ENCODE data around the gene TMOD4. TPM values are rescaled to one million over a fixed set of nuclear protein-coding genes. Genes with fewer than 3 reads are reported as not detected.
"Not testable (repeated sequence)": the region's sequence is repeated elsewhere in the genome, so short reads cannot be mapped to it uniquely, and the experiment has no call there.

Gene TMOD4
- polyA plus RNA-seq, 1 donor from 2014 or later: 1.0 TPM

DNA sequence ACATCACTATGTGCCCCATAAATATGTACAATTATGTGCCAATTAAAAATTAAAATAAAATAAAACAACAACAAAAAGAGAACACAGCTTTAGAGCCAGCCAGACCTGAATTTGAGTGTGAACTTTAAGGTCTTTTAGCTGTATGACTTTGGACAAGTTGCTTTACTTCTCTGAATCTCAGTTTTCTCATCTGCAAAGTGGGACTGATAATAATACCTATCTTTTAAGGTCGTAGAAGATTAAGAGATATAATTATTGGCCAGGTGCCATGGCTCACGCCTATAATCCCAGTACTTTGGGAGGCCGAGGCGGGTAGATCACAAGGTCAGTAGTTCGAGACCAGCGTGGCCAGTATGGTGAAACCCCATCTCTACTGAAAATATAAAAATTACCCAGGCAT, 17.5 kb upstream of the TMOD4 start:
- Mint-ChIP-seq H3K4me1 (peaks cover 20 to 41% (median 23%) of the 10 kb centered on the region in 3 donors), H3K36me3 (peaks cover 5% of the 10 kb centered on the region), H3K27ac (peak overlapping the region in 2 of 3 donors; percentile 35 to 78)

DNA sequence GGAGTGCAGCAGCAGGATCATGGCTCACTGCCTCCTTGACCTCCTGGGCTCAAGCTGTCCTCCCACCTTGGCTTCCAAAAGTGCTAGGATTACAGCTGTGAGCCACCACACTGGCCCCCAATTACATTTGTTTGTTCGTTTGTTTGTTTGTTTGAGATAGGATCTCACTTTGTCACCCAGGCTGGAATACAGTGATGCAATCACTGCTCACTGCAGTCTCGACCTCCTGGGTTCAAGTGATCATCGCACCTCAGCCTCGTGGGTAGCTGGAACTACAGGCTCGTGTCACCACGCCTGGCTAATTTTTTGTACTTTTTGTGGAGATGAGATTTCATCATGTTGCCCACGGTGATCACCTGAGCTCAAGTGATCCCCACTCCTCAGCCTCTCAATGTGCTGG, 16.3 kb upstream of the TMOD4 start:
- Mint-ChIP-seq H3K9me3 (no peaks in the 10 kb centered on the region), H3K27ac (peak overlapping the region in 1 of 3 donors; percentile 67), H3K36me3 (peaks cover 5% of the 10 kb centered on the region), H3K4me3 (peak overlapping the region in 1 of 4 donors; percentile 68), H3K27me3 (peaks cover 3% of the 10 kb centered on the region), H3K4me1 (peaks cover 20 to 35% (median 25%) of the 10 kb centered on the region in 3 donors)

More for the DNA sequence above, 17.5 kb upstream of the TMOD4 start:
- Mint-ChIP-seq H3K4me3 (peak overlapping the region in 1 of 4 donors; percentile 65), H3K9me3 (no peaks in the 10 kb centered on the region), H3K27me3 (peaks cover 3% of the 10 kb centered on the region)

- Mint-ChIP-seq H3K27ac (peak within 1 kb of the TSS; percentile 97 to 99 (median 98)), H3K4me3 (peak within 1 kb of the TSS; percentile 98 to 100 (median 100)), H3K27me3 (peaks cover 2% of the 10 kb centered on the region), H3K9me3 (no peaks in the 10 kb centered on the region), H3K36me3 (peaks cover 3% of the 10 kb centered on the region), H3K4me1 (peaks cover 18 to 29% (median 27%) of the 10 kb centered on the region in 3 donors)
Measured at GRCh38 chr1:151189637-151190445, 14.1 kb upstream of the TMOD4 start, which contains the start of gene VPS72. VPS72 (minus strand) TSS chr1:151190197; CDS start chr1:151190121, 76 bp downstream.

DNA sequence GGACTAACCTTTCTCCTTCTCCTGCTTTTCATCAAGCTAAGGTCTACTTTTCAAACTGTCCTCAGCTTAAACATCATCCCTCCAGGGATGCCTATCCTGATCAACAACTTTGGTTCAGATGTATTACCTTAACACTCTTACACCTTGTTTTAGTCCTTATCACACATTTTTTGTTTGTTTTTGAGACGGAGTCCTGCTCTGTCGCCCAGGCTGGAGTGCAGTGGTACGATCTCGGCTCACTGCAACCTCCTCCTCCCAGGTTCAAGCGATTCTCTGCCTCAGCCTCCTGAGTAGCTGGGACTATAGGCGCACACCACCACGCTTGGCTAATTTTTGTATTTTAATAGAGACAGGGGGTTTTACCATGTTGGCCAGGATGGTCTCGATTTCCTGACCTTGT, 12.9 kb upstream of the TMOD4 start:
- Mint-ChIP-seq H3K4me3 (peak overlapping the region; percentile 98 to 100 (median 100)), H3K27ac (peak overlapping the region in 1 of 3 donors; percentile 86), H3K4me1 (peaks cover 18 to 29% (median 27%) of the 10 kb centered on the region in 3 donors)
- not testable (repeated sequence) for H3K36me3 Mint-ChIP-seq, H3K9me3 Mint-ChIP-seq, H3K27me3 Mint-ChIP-seq

DNA sequence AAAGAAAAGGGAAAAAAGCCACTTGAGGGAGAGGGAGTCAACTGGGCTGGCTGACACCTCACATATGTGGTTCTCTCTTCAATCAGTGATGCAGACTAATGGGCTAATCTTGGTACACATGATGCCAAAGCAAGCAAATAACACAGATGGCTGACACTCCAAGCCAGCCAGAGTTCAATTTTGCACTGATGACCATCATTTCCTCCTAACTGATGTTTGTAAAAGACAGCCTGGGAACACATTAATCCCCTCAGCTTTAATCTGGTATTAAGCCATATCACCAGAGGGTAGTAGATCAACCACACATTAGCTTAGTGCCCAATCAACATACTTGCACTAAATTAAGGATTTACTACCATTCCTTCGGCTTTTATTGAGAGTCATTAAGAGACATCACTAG, 11.4 kb upstream of the TMOD4 start:
- Mint-ChIP-seq H3K4me1 (peaks cover 18 to 29% (median 27%) of the 10 kb centered on the region in 3 donors), H3K27me3 (no peaks in the 10 kb centered on the region), H3K9me3 (no peaks in the 10 kb centered on the region), H3K27ac (no peak overlapping the region), H3K4me3 (peak overlapping the region in 1 of 4 donors; percentile 32), H3K36me3 (peaks cover 3% of the 10 kb centered on the region)

DNA sequence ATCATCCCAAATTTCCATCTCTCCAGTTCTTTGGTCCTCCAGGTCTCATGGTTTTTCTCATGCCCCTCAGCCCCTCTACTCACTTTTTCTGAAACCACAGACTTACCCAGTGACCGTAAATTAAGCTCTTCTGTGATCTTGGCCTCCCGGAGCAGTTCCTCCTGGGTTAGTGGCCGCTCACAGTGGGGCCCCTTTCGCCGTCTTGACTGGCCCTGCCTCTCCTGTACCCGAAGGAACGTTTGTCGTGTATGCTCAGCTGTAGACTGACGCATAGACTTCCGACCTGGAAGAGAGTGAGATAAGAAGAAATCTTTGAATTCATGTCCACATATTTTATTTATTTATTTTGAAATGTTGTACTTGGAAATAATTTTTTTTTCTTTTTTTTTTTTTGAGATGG, 8.4 kb upstream of the TMOD4 start:
- H3K27me3 Mint-ChIP-seq: no peaks in the 10 kb centered on the region
- H3K4me1 Mint-ChIP-seq: peaks cover 9 to 20% (median 11%) of the 10 kb centered on the region in 3 donors
- no peaks in the 10 kb centered on the region for H3K9me3 Mint-ChIP-seq
- no peak overlapping the region for H3K27ac Mint-ChIP-seq
- no peak overlapping the region for H3K4me3 Mint-ChIP-seq
- H3K36me3 Mint-ChIP-seq: peaks cover 4% of the 10 kb centered on the region

DNA sequence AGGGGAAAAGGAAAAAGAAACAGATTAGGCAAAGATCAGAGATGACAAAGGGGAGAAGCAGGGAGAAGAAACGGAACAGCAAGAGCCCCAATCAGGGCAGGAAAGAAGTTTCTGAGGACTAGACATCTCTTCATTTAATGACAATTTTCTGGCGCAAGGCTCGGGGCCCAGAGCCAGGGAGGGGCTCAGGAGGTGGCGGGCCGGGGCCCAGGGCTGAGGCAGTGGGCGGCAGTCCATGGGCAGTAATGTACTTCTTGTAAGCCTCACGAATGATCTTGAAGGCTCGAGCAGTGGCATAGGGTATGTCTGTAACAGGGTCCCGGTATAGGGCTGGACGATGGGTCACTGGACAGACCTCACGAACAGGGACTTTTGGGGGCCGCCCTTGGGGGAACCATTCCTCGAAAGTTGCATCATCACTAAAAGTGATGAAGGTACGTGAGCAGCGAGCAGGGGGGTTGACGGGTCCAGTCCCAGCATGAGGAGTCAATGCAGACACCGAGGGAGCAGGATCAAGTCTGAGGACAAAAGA, 799 bp upstream of the TMOD4 start:
- no peaks in the 10 kb centered on the region for H3K27me3 Mint-ChIP-seq
- no peak overlapping the region for H3K27ac Mint-ChIP-seq
- no peak overlapping the region for H3K4me3 Mint-ChIP-seq
- no peaks in the 10 kb centered on the region for H3K4me1 Mint-ChIP-seq
- H3K36me3 Mint-ChIP-seq: peaks cover 4% of the 10 kb centered on the region
- no peaks in the 10 kb centered on the region for H3K9me3 Mint-ChIP-seq

GRCh38 chr1:151175041-151175741, 590 bp downstream of the TMOD4 start:
- Mint-ChIP-seq H3K9me3 (no peaks in the 10 kb centered on the region), H3K27me3 (no peaks in the 10 kb centered on the region), H3K4me1 (no peaks in the 10 kb centered on the region), H3K27ac (peak overlapping the region in 1 of 3 donors; percentile 53), H3K36me3 (no peaks in the 10 kb centered on the region), H3K4me3 (no peak overlapping the region)

DNA sequence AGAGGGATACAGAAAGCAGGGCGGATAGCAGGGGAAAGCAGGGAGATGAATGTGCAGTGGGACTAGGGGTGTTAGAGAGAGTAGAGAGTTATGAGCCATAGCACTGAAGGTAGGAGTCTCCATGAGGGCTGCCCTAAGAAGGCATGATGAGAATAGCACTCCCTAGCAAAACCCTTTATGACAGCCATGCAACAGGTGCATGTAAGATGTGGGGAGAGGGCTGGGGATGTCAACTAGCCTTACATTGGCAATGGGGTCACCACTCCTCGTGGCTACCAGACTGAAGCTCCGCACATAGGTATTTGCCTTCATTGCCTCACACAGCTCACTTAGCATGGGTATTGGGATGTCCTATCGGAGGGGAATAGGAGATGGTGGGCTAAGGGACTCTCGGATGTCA, 4.6 kb downstream of the TMOD4 start:
- H3K9me3 Mint-ChIP-seq: no peaks in the 10 kb centered on the region
- peaks cover 0 to 10% (median 5%) of the 10 kb centered on the region in 3 donors for H3K4me1 Mint-ChIP-seq
- H3K27me3 Mint-ChIP-seq: no peaks in the 10 kb centered on the region
- H3K36me3 Mint-ChIP-seq: peaks cover 2% of the 10 kb centered on the region
- H3K4me3 Mint-ChIP-seq: peak overlapping the region in 1 of 4 donors; percentile 2
- H3K27ac Mint-ChIP-seq: peak overlapping the region in 1 of 3 donors; percentile 58

DNA sequence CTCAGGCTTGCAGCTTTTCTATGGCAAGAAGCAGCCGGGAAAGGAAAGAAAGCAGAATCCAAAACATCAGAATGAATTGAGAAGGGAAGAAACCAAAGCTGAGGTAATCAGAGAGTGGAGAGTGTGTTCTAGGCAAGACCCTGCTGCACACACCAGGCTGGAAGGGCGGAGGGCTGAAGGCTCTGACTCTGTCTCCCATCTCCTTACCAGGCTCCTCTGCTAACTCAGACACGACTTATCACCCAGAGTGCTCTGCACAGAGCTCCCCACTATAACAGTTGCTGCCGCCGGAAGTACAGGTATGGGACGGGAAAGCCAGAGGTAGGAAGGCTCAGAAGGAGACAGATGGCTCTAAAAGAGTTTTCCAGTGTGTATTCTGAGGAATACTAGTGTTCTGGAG, 8.7 kb downstream of the TMOD4 start:
- H3K4me3 Mint-ChIP-seq: peak overlapping the region; percentile 95 to 99 (median 96)
- peaks cover 0 to 2% (median 0%) of the 10 kb centered on the region in 3 donors for H3K9me3 Mint-ChIP-seq
- H3K4me1 Mint-ChIP-seq: peaks cover 18 to 21% (median 20%) of the 10 kb centered on the region in 3 donors
- H3K27ac Mint-ChIP-seq: peak overlapping the region in 2 of 3 donors; percentile 84 to 97
- peaks cover 1% of the 10 kb centered on the region for H3K27me3 Mint-ChIP-seq
- H3K36me3 Mint-ChIP-seq: peaks cover 8% of the 10 kb centered on the region

DNA sequence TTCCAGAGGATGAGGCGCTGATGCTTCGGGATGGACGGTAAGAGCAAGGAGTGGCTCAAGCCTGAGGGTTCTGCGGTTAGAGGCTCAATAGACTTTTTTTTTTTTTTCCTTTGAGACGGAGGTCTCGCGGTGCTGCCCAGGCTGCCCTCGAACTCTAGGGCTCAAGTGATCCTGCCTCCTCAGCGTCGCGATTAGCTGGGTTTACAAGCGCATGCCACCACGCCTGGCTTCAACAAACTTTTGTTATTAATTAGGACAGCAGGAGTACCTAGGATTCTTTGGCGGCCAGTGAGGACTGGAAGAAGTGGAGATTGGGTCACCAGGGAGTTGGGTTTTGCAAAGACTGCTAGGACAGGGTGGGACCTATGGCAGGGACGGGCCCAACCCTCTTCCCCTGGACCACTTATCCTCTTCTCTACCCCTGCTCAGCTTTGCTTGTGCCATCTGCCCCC, 9.2 kb downstream of the TMOD4 start:
- Mint-ChIP-seq H3K27ac (peak overlapping the region; percentile 97 to 100 (median 98)), H3K4me3 (peak overlapping the region; percentile 95 to 99 (median 96)), H3K4me1 (peaks cover 20 to 26% (median 23%) of the 10 kb centered on the region in 3 donors), H3K9me3 (peaks cover 0 to 2% (median 0%) of the 10 kb centered on the region in 3 donors), H3K27me3 (peaks cover 1% of the 10 kb centered on the region), H3K36me3 (peaks cover 11% of the 10 kb centered on the region)

DNA sequence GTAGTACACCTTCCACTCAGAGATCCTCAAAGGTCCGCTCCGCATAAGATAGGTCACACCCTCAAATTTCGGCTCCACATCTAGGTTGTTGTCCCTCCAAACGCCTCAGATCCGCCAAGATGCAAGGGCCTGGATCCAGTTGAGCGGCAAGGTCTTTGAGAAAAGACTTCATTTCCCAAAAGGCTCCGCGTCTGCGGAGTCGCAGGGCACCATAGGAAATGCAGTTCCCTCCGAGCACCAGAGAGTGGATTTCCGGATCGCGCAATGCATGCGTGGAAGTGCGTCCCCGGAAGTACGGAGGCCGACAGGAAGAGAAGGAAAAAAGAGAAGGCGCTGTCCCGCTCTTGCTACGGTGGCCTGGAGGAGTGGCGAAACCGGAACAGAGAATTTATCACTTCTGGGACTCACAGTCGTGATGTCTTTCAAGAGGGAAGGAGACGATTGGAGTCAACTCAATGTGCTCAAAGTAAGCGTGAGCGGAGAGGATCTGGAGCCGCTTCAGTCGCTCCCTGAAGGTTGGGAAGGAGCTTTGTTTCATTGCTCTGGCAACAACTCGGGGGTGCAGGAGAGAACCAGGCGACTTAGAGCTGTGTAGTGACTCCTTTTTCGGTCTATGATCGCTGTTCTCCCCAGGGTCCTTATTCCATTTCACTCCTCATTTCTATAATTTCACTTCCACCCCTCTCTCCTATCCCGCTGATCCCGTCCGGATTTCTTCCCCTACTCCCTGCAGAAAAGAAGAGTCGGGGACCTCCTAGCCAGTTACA, 9.9 kb downstream of the TMOD4 start, which contains the start of the genes LYSMD1 and SCNM1:
Gene LYSMD1, minus strand, starts transcription at position 165 of the 767 bp plus-strand sequence. CDS start 644 bp downstream, outside the sequence.
Gene SCNM1, plus strand, starts transcription at position 407 of the 767 bp plus-strand sequence. Its CDS starts 9 bp downstream, at position 416.
- Mint-ChIP-seq H3K4me1 (peaks cover 21 to 27% (median 24%) of the 10 kb centered on the region in 3 donors), H3K36me3 (peaks cover 11% of the 10 kb centered on the region), H3K27ac (peak within 1 kb of the TSS; percentile 97 to 100 (median 98)), H3K4me3 (peak within 1 kb of the TSS; percentile 95 to 99 (median 96)), H3K27me3 (peaks cover 1% of the 10 kb centered on the region), H3K9me3 (peaks cover 0 to 2% (median 0%) of the 10 kb centered on the region in 3 donors)

- Mint-ChIP-seq H3K36me3 (peaks cover 11% of the 10 kb centered on the region), H3K27ac (peak overlapping the region; percentile 97 to 100 (median 98)), H3K9me3 (peaks cover 0 to 2% (median 0%) of the 10 kb centered on the region in 3 donors), H3K27me3 (peaks cover 1% of the 10 kb centered on the region), H3K4me3 (peak overlapping the region; percentile 95 to 99 (median 96)), H3K4me1 (peaks cover 21 to 27% (median 24%) of the 10 kb centered on the region in 3 donors)
Measured at GRCh38 chr1:151165281-151165737, 10.5 kb downstream of the TMOD4 start.

All from IgD-negative memory B cell (primary cell).